HepG2 (cell line): ENCODE results near the gene GPATCH4. TPM values are rescaled to one million over a fixed set of nuclear protein-coding genes. Genes with fewer than 3 reads are reported as not detected.

Experiments used
- ATF7 ChIP-seq, 2 experiments: fragments of 450-650 bp in 1 of 2; sonication (generic) in 1 of 2; formaldehyde crosslinking in 1 of 2; IDR thresholded peaks; 2 replicates each; pipeline versions ENCODE4 v1.4.0 to v1.6.1; 2016 to 2020; ENCODE audit warnings: antibody characterized with exemption in 1 of 2, mild to moderate bottlenecking in 1 of 2, missing genetic modification reagents in 1 of 2
- CBX5 ChIP-seq: sonication (generic); formaldehyde crosslinking; IDR thresholded peaks from 2 replicates; pipeline ENCODE4 v1.4.0; 2020; ENCODE audit warnings: missing genetic modification reagents, borderline replicate concordance
- ELF1 ChIP-seq: sonication (generic); formaldehyde crosslinking; IDR thresholded peaks from 2 replicates; pipeline ENCODE4 v1.4.0; 2020; ENCODE audit warnings: missing genetic modification reagents
- GZF1 ChIP-seq: sonication (generic); formaldehyde crosslinking; IDR thresholded peaks from 2 replicates; pipeline ENCODE4 v1.5.1; 2020; ENCODE audit warnings: mild to moderate bottlenecking, missing genetic modification reagents
- IKZF1 ChIP-seq: fragments of 450-650 bp; IDR thresholded peaks from 2 replicates; pipeline ENCODE4 v1.7.1; 2016
- RBM22 ChIP-seq: fragments of 200-400 bp; formaldehyde crosslinking; optimal IDR thresholded peaks from 2 replicates; pipeline ENCODE3; 2017; ENCODE audit warnings: mild to moderate bottlenecking, low read length, moderate library complexity
- RORA ChIP-seq: sonication (generic); formaldehyde crosslinking; IDR thresholded peaks from 2 replicates; pipeline ENCODE4 v1.5.0; 2020; ENCODE audit warnings: mild to moderate bottlenecking, missing genetic modification reagents, moderate library complexity
- WIZ ChIP-seq: sonication (generic); formaldehyde crosslinking; IDR thresholded peaks from 2 replicates; pipeline ENCODE4 v1.5.1; 2020; ENCODE audit warnings: mild to moderate bottlenecking, missing genetic modification reagents
- ZFP90 ChIP-seq: sonication (generic); formaldehyde crosslinking; IDR thresholded peaks from 2 replicates; pipeline ENCODE4 v1.8.0; 2022; ENCODE audit warnings: missing genetic modification reagents, mild to moderate bottlenecking, inconsistent platforms, borderline replicate concordance
- ZNF180 ChIP-seq: sonication (generic); formaldehyde crosslinking; IDR thresholded peaks from 2 replicates; pipeline ENCODE4 v1.4.0; 2020; ENCODE audit warnings: low read depth, missing genetic modification reagents, borderline replicate concordance
- ZNF451 ChIP-seq: sonication (generic); formaldehyde crosslinking; IDR thresholded peaks from 2 replicates; pipeline ENCODE4 v1.5.0; 2020; ENCODE audit warnings: mild to moderate bottlenecking, missing genetic modification reagents
- ZNF468 ChIP-seq: sonication (generic); formaldehyde crosslinking; IDR thresholded peaks from 2 replicates; pipeline ENCODE4 v1.8.0; 2022; ENCODE audit warnings: mild to moderate bottlenecking, moderate library complexity, missing genetic modification reagents
- ZNF652 ChIP-seq: IDR thresholded peaks from 2 replicates; pipeline ENCODE4 v1.6.1; 2016; ENCODE audit warnings: low read depth, borderline replicate concordance
- ZNF83 ChIP-seq: sonication (generic); formaldehyde crosslinking; IDR thresholded peaks from 2 replicates; pipeline ENCODE4 v1.4.0; 2020; ENCODE audit warnings: missing genetic modification reagents, mild to moderate bottlenecking, borderline replicate concordance
- polyA plus RNA-seq, 8 experiments: library from polyadenylated mRNA; depleted of rRNA in 3 of 8; stranded (reverse) in 7 of 8; unstranded in 1 of 8; fragments of >200 nt; fragmentation: Illumina TruSeq in 4 of 8; extraction: Trizol in 4 of 8; gene quantifications; 2 replicates each; pipeline versions ENCODE4 v1.2.1 to v1.2.3, GENCODE V29; 2011 to 2016; ENCODE audit warnings: low read depth in 4 of 8, missing spikeins in 1 of 8, mixed read lengths in 1 of 8; ENCODE audit not compliant: insufficient read depth in 1 of 8
- total RNA-seq, 5 experiments: library from RNA; depleted of rRNA; stranded (reverse); fragments of >200 nt; fragmentation: Illumina TruSeq; extraction: Trizol; gene quantifications; 2 replicates each; pipeline ENCODE4 v1.2.3, GENCODE V29; 2016; ENCODE audit warnings: low read depth in 1 of 5
- TF ChIP-seq, protein P1 (sequence below): sonication (generic); formaldehyde crosslinking; IDR thresholded peaks from 2 replicates; pipeline ENCODE4 v1.8.0; 2022; ENCODE audit warnings: low read depth, missing genetic modification reagents
- TF ChIP-seq, protein P2 (sequence below): sonication (generic); formaldehyde crosslinking; IDR thresholded peaks from 2 replicates; pipeline ENCODE4 v1.5.1; 2020; ENCODE audit warnings: mild to moderate bottlenecking, missing genetic modification reagents
- TF ChIP-seq, protein P3 (sequence below): sonication (generic); formaldehyde crosslinking; IDR thresholded peaks from 2 replicates; pipeline ENCODE4 v1.4.0; 2020; ENCODE audit warnings: missing genetic modification reagents
- TF ChIP-seq, protein P4 (sequence below): sonication (generic); formaldehyde crosslinking; IDR thresholded peaks from 2 replicates; pipeline ENCODE4 v1.4.0; 2020; ENCODE audit warnings: missing genetic modification reagents
- TF ChIP-seq, protein P5 (sequence below): sonication (generic); formaldehyde crosslinking; conservative IDR thresholded peaks from 2 replicates; pipeline ENCODE4 v1.4.0; 2020; ENCODE audit warnings: missing genetic modification reagents

Gene GPATCH4
- total and polyA plus RNA-seq, 2 of the 13 experiments (the other 11 are each of a cell fraction or from before 2014, with no cell fraction given): 19.2 to 37.9 TPM

DNA sequence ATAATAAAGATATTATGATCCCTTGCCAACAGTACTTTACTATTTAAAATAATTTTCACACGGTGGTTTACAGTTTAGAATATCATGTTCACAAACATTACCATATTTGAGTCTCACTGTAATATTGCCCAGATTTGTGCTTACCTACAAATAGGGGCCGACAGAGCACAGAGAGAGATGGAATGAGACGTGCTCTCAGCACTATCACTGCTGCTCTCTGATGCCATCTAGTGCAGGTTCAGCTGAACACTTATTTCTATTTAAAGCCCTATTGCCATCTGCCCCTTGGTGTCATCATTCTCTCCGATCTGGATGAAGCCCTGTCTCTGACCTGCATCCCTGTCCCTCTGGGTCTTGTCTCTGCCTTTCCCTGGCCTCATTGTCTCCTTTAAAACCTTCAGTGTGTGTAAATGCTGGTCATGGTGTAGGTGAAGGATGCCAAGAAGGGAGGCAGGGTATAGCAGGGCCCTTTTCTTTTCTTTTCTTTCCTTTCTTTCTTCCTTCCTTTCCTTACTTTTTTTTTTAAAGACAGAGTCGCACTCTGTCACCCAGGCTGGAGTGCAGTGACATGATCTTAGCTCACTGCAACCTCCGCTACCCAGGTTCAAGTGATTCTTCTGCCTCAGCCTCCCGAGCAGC lies 6.9 kb upstream of the GPATCH4 start (continued):
- TF ChIP-seq ZNF180 (CRISPR knock-in tag): no peak
- no peak for TF ChIP-seq WIZ (CRISPR knock-in tag)
- TF ChIP-seq ZNF652 (CRISPR knock-in tag): peak; percentile 88
- no peak for TF ChIP-seq GZF1 (CRISPR knock-in tag)
- TF ChIP-seq CBX5 (CRISPR knock-in tag): 0 out of 2 replicates have a peak, but pooled peaks have one; percentile 24
- no peak for TF ChIP-seq RBM22
- TF ChIP-seq, protein P1, sequence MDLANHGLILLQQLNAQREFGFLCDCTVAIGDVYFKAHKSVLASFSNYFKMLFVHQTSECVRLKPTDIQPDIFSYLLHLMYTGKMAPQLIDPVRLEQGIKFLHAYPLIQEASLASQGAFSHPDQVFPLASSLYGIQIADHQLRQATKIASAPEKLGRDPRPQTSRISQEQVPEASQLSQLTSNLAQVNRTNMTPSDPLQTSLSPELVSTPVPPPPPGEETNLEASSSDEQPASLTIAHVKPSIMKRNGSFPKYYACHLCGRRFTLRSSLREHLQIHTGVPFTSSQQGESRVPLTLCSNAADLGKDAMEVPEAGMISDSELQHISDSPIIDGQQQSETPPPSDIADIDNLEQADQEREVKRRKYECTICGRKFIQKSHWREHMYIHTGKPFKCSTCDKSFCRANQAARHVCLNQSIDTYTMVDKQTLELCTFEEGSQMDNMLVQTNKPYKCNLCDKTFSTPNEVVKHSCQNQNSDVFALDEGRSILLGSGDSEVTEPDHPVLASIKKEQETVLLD (CRISPR knock-in tag): no peak
- TF ChIP-seq, protein P2, sequence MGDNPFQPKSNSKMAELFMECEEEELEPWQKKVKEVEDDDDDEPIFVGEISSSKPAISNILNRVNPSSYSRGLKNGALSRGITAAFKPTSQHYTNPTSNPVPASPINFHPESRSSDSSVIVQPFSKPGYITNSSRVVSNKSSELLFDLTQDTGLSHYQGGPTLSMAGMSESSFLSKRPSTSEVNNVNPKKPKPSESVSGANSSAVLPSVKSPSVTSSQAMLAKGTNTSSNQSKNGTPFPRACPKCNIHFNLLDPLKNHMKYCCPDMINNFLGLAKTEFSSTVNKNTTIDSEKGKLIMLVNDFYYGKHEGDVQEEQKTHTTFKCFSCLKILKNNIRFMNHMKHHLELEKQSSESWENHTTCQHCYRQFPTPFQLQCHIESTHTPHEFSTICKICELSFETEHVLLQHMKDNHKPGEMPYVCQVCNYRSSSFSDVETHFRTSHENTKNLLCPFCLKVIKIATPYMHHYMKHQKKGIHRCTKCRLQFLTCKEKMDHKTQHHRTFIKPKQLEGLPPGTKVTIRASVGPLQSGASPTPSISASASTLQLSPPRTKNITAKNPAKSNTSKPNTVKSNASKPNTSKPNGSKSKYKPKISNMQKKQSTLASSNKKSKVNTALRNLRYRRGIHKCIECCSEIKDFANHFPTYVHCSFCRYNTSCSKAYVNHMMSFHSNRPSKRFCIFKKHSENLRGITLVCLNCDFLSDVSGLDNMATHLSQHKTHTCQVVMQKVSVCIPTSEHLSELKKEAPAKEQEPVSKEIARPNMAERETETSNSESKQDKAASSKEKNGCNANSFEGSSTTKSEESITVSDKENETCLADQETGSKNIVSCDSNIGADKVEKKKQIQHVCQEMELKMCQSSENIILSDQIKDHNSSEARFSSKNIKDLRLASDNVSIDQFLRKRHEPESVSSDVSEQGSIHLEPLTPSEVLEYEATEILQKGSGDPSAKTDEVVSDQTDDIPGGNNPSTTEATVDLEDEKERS (CRISPR knock-in tag): no peak
- no peak for TF ChIP-seq ATF7 (IDR thresholded peaks at IDR 0.05)
- TF ChIP-seq ATF7 (CRISPR knock-in tag; IDR thresholded peaks at IDR 0.05): no peak
- TF ChIP-seq, protein P3, sequence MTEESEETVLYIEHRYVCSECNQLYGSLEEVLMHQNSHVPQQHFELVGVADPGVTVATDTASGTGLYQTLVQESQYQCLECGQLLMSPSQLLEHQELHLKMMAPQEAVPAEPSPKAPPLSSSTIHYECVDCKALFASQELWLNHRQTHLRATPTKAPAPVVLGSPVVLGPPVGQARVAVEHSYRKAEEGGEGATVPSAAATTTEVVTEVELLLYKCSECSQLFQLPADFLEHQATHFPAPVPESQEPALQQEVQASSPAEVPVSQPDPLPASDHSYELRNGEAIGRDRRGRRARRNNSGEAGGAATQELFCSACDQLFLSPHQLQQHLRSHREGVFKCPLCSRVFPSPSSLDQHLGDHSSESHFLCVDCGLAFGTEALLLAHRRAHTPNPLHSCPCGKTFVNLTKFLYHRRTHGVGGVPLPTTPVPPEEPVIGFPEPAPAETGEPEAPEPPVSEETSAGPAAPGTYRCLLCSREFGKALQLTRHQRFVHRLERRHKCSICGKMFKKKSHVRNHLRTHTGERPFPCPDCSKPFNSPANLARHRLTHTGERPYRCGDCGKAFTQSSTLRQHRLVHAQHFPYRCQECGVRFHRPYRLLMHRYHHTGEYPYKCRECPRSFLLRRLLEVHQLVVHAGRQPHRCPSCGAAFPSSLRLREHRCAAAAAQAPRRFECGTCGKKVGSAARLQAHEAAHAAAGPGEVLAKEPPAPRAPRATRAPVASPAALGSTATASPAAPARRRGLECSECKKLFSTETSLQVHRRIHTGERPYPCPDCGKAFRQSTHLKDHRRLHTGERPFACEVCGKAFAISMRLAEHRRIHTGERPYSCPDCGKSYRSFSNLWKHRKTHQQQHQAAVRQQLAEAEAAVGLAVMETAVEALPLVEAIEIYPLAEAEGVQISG (CRISPR knock-in tag): peak; percentile 55
- TF ChIP-seq, protein P4, sequence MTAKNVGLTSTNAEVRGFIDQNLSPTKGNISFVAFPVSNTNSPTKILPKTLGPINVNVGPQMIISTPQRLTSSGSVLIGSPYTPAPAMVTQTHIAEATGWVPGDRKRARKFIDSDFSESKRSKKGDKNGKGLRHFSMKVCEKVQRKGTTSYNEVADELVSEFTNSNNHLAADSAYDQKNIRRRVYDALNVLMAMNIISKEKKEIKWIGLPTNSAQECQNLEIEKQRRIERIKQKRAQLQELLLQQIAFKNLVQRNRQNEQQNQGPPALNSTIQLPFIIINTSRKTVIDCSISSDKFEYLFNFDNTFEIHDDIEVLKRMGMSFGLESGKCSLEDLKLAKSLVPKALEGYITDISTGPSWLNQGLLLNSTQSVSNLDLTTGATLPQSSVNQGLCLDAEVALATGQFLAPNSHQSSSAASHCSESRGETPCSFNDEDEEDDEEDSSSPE (CRISPR knock-in tag): no peak
- TF ChIP-seq ZNF468: no peak
- TF ChIP-seq ZFP90 (CRISPR knock-in tag): no peak
- no peak for TF ChIP-seq RORA (CRISPR knock-in tag)
- no peak for TF ChIP-seq ELF1
- no peak for TF ChIP-seq ZNF451 (CRISPR knock-in tag)
- TF ChIP-seq IKZF1: no peak
- TF ChIP-seq ZNF83 (CRISPR knock-in tag): no peak
- TF ChIP-seq, protein P5, sequence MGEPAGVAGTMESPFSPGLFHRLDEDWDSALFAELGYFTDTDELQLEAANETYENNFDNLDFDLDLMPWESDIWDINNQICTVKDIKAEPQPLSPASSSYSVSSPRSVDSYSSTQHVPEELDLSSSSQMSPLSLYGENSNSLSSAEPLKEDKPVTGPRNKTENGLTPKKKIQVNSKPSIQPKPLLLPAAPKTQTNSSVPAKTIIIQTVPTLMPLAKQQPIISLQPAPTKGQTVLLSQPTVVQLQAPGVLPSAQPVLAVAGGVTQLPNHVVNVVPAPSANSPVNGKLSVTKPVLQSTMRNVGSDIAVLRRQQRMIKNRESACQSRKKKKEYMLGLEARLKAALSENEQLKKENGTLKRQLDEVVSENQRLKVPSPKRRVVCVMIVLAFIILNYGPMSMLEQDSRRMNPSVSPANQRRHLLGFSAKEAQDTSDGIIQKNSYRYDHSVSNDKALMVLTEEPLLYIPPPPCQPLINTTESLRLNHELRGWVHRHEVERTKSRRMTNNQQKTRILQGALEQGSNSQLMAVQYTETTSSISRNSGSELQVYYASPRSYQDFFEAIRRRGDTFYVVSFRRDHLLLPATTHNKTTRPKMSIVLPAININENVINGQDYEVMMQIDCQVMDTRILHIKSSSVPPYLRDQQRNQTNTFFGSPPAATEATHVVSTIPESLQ (CRISPR knock-in tag): no peak
